ENCODE results near the gene ZNF32.
"Not testable (repeated sequence)": the region's sequence is repeated elsewhere in the genome, so short reads cannot be mapped to it uniquely, and the experiment has no call there.

Gene ZNF32

GRCh38 chr10:43679509-43679908 lies 30.8 kb upstream of the ZNF32 start:
- DNase-seq = no peak

- no peak for DNase-seq
Measured at GRCh38 chr10:43678654-43679053, 30.0 kb upstream of the ZNF32 start.

GRCh38 chr10:43676901-43677300 lies 28.2 kb upstream of the ZNF32 start:
- no peak for DNase-seq

GRCh38 chr10:43676331-43676730 lies 27.6 kb upstream of the ZNF32 start:
- DNase-seq = no peak

DNA sequence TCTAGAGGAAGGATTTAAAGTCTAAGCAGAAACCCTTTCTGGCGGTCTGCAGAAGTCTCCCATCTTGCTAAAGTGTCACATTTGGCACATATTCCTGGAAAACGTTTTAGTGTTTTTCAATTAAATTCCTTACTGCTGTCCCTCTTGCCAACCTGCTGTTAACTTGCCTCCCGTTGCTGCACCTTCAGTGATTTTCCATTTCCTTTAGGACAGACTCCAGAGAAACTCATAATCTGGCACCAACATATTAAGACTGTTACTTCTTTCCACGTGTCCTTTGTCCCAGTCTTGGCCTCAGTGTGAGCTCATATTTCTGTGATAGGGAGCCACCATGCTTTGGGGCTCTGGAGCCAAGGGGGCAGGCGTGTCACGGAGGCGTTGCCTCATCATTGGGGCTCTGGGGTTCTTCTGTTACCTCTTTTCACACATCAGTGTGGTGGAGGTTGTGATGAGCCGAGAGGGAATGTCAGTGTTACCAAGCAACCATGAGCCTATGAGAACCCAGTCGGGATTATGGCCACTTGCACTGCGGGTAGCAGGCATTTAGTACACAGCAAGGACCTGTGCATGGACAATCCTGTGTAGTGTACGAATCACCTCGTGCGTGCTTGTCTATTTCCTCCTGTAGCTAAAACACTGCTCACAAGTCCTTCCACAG lies 26.0 kb upstream of the ZNF32 start:
- no peak for DNase-seq

- DNase-seq = no peak
Measured at GRCh38 chr10:43673471-43673870, 24.8 kb upstream of the ZNF32 start.

DNA sequence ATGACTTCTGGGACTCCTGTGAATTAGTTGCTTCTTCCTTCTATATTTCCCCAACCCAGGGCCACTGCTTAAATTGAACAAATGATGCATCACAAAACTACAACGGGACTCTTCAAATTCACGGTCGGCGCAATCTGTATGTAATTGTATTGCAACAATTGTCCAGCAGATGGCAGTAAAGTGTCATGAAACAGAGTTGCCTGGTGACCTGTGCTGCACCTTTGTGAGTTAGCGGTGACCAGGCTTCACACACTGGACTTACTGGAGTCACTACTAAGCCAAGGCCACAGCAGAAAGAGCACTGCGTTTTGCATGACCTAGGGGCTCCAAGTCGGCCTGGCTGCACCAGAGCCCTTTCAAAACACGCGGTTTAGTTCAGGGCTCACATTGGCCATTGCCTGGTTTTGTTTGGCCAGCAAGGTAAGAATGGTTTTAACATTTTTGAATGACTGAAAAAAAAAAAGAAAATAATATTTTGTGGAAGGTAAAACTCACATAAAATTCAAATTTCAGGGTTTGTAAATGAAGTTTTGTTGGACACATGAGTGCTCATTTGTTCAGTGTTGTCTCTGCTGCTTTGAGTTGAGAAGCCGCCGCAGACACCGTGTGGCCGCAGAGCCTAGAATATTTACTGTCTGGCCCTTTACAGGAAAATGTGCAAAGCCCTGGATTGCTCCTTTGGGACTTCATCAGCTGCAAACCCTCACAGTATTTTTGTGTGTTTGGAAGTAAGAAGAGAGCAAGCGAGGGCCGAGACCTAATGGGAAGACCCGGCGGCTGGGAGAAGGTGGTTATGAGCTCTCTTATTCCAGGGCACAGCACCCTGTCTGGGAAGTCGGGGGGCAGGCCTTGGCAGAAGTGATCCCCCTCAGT lies 23.2 kb upstream of the ZNF32 start:
- peak; percentile 82 for DNase-seq

GRCh38 chr10:43669386-43669785 lies 20.7 kb upstream of the ZNF32 start:
- DNase-seq = no peak

DNA sequence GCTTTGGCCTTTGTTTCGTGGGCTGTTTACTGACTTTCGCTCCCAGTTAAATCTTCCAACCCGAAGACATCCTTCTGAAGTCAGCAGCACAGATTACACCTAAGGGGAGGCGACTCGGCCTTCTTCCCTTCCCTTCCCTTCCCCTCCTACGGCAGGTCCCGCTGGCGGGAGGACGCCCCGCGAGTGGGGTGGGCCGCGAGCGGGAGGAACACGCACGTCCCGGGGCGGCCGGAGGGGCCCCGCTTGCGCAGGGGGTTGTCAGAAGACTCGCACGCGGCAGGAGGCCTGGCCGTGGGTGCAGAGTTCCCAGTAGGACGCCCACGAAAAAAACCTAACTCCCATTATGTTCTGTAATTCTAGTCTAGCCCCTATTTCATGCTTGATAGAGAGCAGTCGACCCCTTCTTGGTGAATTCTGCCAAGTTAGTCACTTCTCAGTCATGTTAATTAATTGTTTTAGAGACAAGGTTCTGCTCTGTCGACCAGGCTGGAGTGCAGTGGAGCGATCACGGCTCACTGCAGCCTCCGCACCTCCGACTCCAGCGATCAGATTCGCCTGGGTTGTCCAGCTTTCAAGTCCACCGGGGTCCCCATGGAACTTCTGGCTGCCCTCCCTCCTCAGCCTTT lies 19.2 kb upstream of the ZNF32 start:
- no peak for DNase-seq

DNA sequence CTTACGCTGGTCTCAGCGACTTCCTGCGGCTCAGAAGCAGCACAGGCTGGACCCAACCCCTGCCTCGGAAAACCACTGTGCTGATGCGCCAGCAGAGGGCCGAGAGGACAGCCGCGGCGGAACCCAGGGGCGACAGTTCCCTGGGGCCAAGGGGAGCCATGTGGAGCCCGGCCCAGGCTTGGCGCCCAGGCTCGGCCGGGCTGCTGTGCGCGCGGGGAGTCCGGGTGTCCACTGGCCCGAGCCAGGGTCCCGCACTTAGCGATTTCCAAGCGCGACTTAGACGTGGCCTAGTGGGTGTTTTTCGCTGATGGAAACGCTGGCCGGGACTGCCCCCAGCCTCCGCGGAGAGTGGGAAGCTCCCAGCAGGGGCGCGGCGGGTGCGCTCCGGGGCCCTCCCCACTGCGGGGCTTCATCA lies 18.6 kb upstream of the ZNF32 start:
- DNase-seq = peak; percentile 48

GRCh38 chr10:43666552-43666951 lies 17.9 kb upstream of the ZNF32 start:
- no peak for DNase-seq

- DNase-seq = no peak
Measured at GRCh38 chr10:43665054-43665453, 16.4 kb upstream of the ZNF32 start.

DNA sequence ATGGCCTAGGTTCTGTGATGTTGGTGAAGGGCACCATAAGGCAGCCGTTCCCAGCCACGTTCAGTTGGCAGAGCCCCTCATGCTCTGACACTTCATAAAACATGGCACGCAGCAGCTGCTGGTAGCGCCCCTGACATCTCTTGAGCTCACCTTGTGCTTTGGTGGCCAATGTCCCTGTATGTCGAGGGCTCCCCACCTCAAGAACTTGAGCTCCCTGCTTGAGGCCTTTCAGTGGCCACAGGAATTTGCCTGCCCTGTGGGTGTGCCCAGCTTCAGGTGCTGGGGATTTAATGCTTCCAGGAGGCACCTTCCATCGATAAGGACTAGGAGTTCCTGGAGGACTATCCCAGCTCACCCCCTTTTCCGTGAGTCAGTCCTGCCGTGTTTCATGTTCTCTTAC lies 9.5 kb upstream of the ZNF32 start:
- no peak for DNase-seq

GRCh38 chr10:43655311-43655710 lies 6.6 kb upstream of the ZNF32 start:
- DNase-seq = no peak

DNA sequence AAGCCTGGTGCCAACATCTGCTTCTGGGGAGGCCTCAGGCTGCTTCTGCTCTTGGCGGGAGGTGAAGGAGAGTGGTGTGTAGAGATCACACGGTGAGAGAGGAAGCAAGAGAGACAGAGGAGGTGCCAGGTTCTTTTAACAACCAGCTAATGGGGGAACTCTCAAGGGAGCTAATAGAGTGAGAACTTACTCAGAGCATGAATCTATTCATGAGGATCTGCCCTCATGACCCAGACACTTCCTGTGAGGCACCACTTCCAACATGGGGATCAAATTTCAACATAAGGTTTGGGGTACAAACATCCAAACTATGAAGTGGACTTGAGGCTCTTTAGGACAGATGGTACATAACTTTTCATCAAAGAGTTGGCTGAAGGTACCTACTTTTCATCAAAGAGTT lies 5.1 kb upstream of the ZNF32 start:
- DNase-seq = no peak

DNA sequence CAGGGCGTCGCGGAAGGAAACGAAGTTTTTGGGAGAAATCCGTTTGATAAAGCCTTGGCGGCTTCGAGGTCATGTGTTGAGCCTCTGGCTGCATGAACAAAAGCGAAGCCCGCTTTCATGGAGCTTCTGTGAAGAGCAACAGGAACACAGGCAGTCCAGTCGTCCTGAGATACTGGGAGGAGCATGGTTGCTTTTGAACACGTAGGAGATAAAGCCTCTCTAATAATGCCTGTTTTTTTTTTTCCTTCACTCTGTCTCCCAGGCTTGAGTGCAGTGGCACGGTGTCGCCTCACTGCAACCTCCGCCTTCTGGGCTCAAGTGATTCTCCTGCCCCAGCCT lies 473 bp upstream of the ZNF32 start:
- no peak for DNase-seq

- peak; percentile 29 for DNase-seq
Measured at GRCh38 chr10:43648095-43648397, 635 bp downstream of the ZNF32 start.

DNA sequence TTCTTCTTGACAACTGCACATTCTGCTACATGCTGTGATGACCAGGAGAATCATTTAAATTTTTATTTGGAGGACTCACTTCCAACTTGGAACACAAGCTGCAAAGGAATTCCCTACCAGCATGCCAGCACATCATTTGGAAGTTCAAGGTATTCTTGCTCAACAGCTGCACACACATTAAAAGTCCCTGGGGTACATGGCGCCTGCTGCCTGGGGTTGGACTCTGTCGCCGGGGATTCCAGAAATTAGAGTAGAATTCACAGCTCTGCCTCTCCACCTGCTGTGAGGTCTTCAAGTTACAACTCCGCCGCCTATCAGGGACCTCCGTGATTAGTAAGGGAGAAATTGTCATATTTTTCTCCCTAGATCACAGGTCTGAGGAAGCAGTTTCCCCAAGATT lies 1.1 kb downstream of the ZNF32 start:
- no peak for DNase-seq

- no peak for DNase-seq
Measured at GRCh38 chr10:43645866-43646265, 2.8 kb downstream of the ZNF32 start.

DNA sequence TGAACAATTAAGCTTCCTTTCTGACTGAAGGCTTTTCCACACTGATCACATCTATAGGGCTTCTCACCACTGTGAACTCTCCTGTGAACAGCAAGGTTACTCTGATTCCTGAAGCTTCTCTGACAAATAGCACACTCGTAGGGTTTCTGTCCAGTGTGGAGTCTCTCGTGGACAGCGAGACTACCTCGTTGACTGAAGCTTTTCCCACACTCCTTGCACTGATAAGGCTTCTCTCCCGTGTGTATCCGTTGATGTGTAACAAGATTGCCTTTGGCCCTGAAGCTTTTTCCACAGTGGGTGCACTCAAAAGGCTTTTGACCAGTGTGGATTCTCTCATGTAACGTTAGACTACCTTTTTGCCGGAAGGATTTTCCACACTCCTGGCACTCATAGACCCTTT lies 4.4 kb downstream of the ZNF32 start:
- no peak for DNase-seq

DNA sequence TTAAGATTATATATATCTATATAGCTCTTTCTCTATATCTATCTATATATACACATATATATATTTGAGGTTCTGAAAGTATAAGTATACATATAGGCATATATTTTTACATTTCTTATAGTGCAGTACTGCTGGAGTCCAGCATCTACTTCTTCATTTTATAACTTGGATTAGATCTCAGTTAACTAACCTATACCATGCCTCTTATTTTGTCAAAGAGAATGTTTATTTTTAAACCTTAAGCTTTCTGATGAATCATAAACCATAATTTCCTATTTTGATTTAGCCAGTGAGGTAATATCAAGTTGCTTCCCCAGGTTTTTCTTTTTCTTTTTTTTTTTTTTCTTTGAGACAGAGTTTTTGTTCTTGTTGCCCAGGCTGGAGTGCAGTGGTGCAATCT lies 8.1 kb downstream of the ZNF32 start:
- no peak for DNase-seq

DNA sequence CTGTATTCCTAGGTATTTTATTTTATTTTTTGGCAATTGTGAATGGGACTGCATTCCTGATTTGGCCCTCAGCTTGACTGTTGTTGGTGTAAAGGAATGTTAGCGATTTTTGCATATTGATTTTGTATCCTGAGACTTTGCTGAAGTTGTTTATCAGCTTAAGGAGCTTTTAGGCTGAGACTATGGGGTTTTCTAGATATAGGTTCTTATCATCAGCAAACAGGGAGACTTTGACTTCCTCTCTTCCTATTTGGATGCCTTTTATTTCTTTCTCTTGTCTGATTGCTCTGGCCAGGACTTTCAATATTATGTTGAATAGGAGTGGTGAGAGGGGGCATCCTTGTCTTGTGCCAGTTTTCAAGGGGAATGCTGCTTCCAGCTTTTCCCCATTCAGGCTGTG lies 12.9 kb downstream of the ZNF32 start:
- DNase-seq = not testable (repeated sequence)

GRCh38 chr10:43628956-43629355 lies 19.7 kb downstream of the ZNF32 start:
- DNase-seq = no peak

- no peak for DNase-seq
Measured at GRCh38 chr10:43627942-43628341, 20.7 kb downstream of the ZNF32 start.

Measured in hematopoietic multipotent progenitor cell treated with erythropoietin and hydrocortisone succinate and interleukin-3 and kit ligand, for 6 days (in vitro differentiated cells).